ENCODE results near the gene SLC35E3.
"Not testable (repeated sequence)": the region's sequence is repeated elsewhere in the genome, so short reads cannot be mapped to it uniquely, and the experiment has no call there.

The SLC35E3 gene

GRCh38 chr12:68811573-68811972 lies 65.6 kb downstream of the SLC35E3 start:
- in situ Hi-C loops (cut with MboI; ENCODE audit: low sequenced_read_pairs) = not testable (repeated sequence)

GRCh38 chr12:68812553-68813241 lies 66.7 kb downstream of the SLC35E3 start:
- in situ Hi-C loops (cut with MboI; ENCODE audit: low sequenced_read_pairs) = no loop called here

- in situ Hi-C loops (cut with MboI; ENCODE audit: low sequenced_read_pairs) = no loop called here
These were observed 67.2 kb downstream of the SLC35E3 start for GRCh38 chr12:68813242-68813593.

DNA sequence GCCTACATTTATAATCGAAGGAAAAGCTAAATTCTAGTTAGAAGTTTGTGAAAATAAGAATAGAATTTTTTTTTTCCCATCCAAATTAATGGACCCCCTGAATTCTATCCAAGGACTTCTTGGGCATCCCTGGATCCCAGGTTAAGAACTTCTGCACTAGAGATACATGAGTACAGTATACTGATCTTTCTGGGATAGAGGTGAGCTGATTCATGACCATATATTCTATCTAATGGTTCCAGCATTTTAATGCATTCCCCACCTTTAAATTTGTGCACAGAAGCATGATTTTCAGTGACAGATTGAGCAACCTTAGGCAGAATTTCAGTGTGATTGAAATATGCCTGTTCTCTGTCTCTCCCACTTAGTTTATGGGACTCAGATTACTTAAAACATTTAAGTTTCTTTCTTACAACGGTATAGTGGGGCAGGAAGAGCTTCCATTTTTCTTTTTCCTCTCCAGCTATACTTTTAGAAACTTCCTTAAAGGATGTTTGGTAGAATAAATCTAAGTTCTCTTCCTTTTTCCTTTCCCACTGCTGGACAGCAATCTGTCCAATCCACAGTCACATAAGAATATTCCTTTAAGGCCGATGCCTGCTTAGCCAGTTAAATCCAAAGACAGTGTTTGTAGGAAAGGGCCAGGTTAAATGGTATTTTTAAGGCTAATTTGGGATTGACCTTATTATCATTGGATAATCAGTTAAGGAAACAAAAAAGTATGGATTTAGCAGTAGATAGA lies 68.7 kb downstream of the SLC35E3 start:
- in situ Hi-C loops (cut with MboI; ENCODE audit: low sequenced_read_pairs) = no loop called here

DNA sequence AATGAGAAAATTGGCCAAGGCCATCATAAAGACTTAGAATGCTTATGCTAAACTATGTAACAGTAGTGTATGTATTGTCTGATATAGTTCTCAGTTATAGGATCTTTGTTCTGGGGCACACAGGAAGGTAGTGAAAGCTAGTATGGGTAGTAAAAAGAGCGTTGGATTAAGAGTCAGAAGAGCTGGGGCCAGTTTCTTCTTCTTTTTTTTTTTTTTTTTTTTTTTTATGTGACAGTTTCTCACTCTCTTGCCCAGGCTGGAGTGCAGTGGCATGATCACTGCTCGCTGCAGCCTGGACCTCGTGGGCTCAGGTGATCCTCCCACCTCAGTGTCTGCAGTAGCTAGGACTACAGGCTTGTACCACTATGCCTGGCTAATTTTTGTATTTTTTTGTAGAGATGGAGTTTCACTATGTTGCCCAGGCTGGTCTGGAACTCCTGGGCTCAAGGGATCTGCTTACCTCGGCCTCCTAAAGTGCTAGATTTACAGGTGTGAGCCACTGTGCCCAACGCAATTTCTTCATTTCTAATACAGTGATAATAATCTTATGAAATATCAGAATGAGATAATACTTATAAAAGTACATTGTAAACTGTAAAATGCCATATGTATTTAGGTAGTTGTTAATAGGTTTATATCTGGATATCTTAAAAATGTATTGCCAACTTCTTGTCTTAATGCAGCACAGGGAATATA lies 69.4 kb downstream of the SLC35E3 start:
- in situ Hi-C loops (cut with MboI; ENCODE audit: low sequenced_read_pairs) = no loop called here

- in situ Hi-C loops (cut with MboI; ENCODE audit: low sequenced_read_pairs) = no loop called here
These were observed 70.2 kb downstream of the SLC35E3 start for GRCh38 chr12:68815928-68816800.

GRCh38 chr12:68819481-68819880 lies 73.5 kb downstream of the SLC35E3 start:
- in situ Hi-C loops (cut with MboI; ENCODE audit: low sequenced_read_pairs) = not testable (repeated sequence)

- in situ Hi-C loops (cut with MboI; ENCODE audit: low sequenced_read_pairs) = no loop called here
These were observed 75.6 kb downstream of the SLC35E3 start for GRCh38 chr12:68821357-68822188.

- in situ Hi-C loops (cut with MboI; ENCODE audit: low sequenced_read_pairs) = no loop called here
These were observed 77.7 kb downstream of the SLC35E3 start for GRCh38 chr12:68823696-68824095.

- in situ Hi-C loops (cut with MboI; ENCODE audit: low sequenced_read_pairs) = no loop called here
These were observed 78.2 kb downstream of the SLC35E3 start for GRCh38 chr12:68824131-68824530.

- in situ Hi-C loops (cut with MboI; ENCODE audit: low sequenced_read_pairs) = no loop called here
These were observed 78.7 kb downstream of the SLC35E3 start for GRCh38 chr12:68824597-68825250.

- in situ Hi-C loops (cut with MboI; ENCODE audit: low sequenced_read_pairs) = no loop called here
These were observed 79.7 kb downstream of the SLC35E3 start for GRCh38 chr12:68825569-68826217.

- in situ Hi-C loops (cut with MboI; ENCODE audit: low sequenced_read_pairs) = no loop called here
These were observed 82.1 kb downstream of the SLC35E3 start for GRCh38 chr12:68827895-68828671.

GRCh38 chr12:68828672-68829068 lies 82.7 kb downstream of the SLC35E3 start:
- in situ Hi-C loops (cut with MboI; ENCODE audit: low sequenced_read_pairs) = no loop called here

Data from HL-60/S4 (cell line).